Right renal cortex interstitium (tissue), 3 donors: ENCODE measurements around the gene NIPAL4. TPM values are rescaled to one million over a fixed set of nuclear protein-coding genes. Genes with fewer than 3 reads are reported as not detected.

Experiments used
- DNase-seq, 3 donors: peaks; one replicate each; pipeline ENCODE4 v3.0.0-alpha.2; 2013; ENCODE audit warnings: low read depth in 3 of 3, low spot score in 2 of 3
- polyA plus RNA-seq, 3 donors: library from polyadenylated mRNA; unstranded; fragments of 120-200 nt; gene quantifications; one replicate each; pipeline ENCODE4 v1.2.1, GENCODE V29; 2013; ENCODE audit not compliant: insufficient read length in 3 of 3

Gene NIPAL4
- polyA plus RNA-seq, 3 donors = 0.17 to 0.69 (median 0.32) TPM

GRCh38 chr5:157460921-157461792, 1.1 kb downstream of the NIPAL4 start:
- no peak for DNase-seq

GRCh38 chr5:157463081-157463480, 3.1 kb downstream of the NIPAL4 start:
- DNase-seq = no peak

- no peak for DNase-seq
These were observed 3.9 kb downstream of the NIPAL4 start for GRCh38 chr5:157463621-157464518.

GRCh38 chr5:157464519-157465171, 4.6 kb downstream of the NIPAL4 start:
- no peak for DNase-seq

GRCh38 chr5:157468293-157468965, 8.4 kb downstream of the NIPAL4 start:
- DNase-seq = no peak

GRCh38 chr5:157469073-157469472, 9.1 kb downstream of the NIPAL4 start:
- DNase-seq = no peak

- DNase-seq = no peak
These were observed 9.7 kb downstream of the NIPAL4 start for GRCh38 chr5:157469687-157470086.

- DNase-seq = no peak
These were observed 10.6 kb downstream of the NIPAL4 start for GRCh38 chr5:157470631-157471030.

GRCh38 chr5:157471709-157472108, 11.7 kb downstream of the NIPAL4 start:
- no peak for DNase-seq

- no peak for DNase-seq
These were observed 13.6 kb downstream of the NIPAL4 start for GRCh38 chr5:157473383-157474320.

- no peak for DNase-seq
These were observed 15.4 kb downstream of the NIPAL4 start for GRCh38 chr5:157475432-157475831.

- DNase-seq = peak; percentile 29 to 47 (median 35)
These were observed 16.8 kb downstream of the NIPAL4 start for GRCh38 chr5:157476702-157477408.

GRCh38 chr5:157477814-157478494, 17.9 kb downstream of the NIPAL4 start:
- DNase-seq = no peak

GRCh38 chr5:157478726-157479125, 18.7 kb downstream of the NIPAL4 start:
- DNase-seq = no peak

GRCh38 chr5:157479166-157479565, 19.2 kb downstream of the NIPAL4 start:
- no peak for DNase-seq

- no peak for DNase-seq
These were observed 19.8 kb downstream of the NIPAL4 start for GRCh38 chr5:157479612-157480510.

GRCh38 chr5:157481265-157481664, 21.3 kb downstream of the NIPAL4 start:
- DNase-seq = no peak
